Gastroesophageal sphincter (tissue), 4 donors: ENCODE results near the gene CYTH1. TPM values are rescaled to one million over a fixed set of nuclear protein-coding genes. Genes with fewer than 3 reads are reported as not detected.

Experiments
- ATAC-seq: fragments of 150-250 bp; one replicate; pipeline ENCODE4 v1.9.1; 2016; ENCODE audit warnings: mild to moderate bottlenecking, moderate library complexity
- H3K27ac ChIP-seq, 4 donors: fragments of 200-600 bp; sonication (generic) in 3 of 4; 1 replicate in 3 of 4; 2 replicates in 1 of 4; pipeline ENCODE4 v1.5.1; 2016 to 2019
- H3K27me3 ChIP-seq: fragments of 200-600 bp; sonication (generic); one replicate; pipeline ENCODE4 v1.5.1; 2019
- H3K36me3 ChIP-seq, 2 donors: fragments of 200-600 bp; sonication (generic); one replicate each; pipeline ENCODE4 v1.5.1; 2019; ENCODE audit warnings: control low read depth in 1 of 2
- H3K4me1 ChIP-seq, 3 donors: fragments of 200-600 bp; sonication (generic); 1 replicate in 2 of 3; 2 replicates in 1 of 3; pipeline ENCODE4 v1.5.1; 2016 to 2019; ENCODE audit warnings: control low read depth in 2 of 3
- H3K4me3 ChIP-seq, 2 donors: fragments of 200-600 bp; sonication (generic); one replicate each; pipeline ENCODE4 v1.5.1; 2019; ENCODE audit warnings: mild to moderate bottlenecking in 1 of 2, moderate library complexity in 1 of 2
- H3K9me3 ChIP-seq, 3 donors: fragments of 200-600 bp; sonication (generic); one replicate each; pipeline ENCODE4 v1.5.1; 2017 to 2019; ENCODE audit warnings: control low read depth in 2 of 3
- CTCF ChIP-seq, 4 experiments: fragments of 200-600 bp in 2 of 4; fragments of 450-650 bp in 2 of 4; sonication (generic) in 1 of 4; IDR thresholded peaks; one replicate each; pipeline ENCODE4 v1.5.1; 2017 to 2019; ENCODE audit warnings: antibody characterized with exemption in 4 of 4, mild to moderate bottlenecking in 2 of 4, moderate library complexity in 2 of 4
- EP300 ChIP-seq: sonication (generic); formaldehyde crosslinking; IDR thresholded peaks from one replicate; pipeline ENCODE4 v1.6.1; 2017; ENCODE audit warnings: antibody characterized with exemption, mild to moderate bottlenecking
- POLR2A ChIP-seq, 2 donors: fragments of 450-650 bp; IDR thresholded peaks; one replicate each; pipeline ENCODE4 v1.6.1; 2017; ENCODE audit warnings: antibody characterized with exemption in 2 of 2, mild to moderate bottlenecking in 2 of 2, moderate library complexity in 1 of 2
- POLR2AphosphoS5 ChIP-seq: sonication (generic); formaldehyde crosslinking; IDR thresholded peaks from one replicate; pipeline ENCODE4 v1.6.1; 2017; ENCODE audit warnings: antibody characterized with exemption
- WGBS, 2 donors: methylation state at CpG; one replicate each; pipeline ENCODE4 v1.1.5; 2018; ENCODE audit warnings: low coverage in 1 of 2; 5-methylcytosine and 5-hydroxymethylcytosine counted together
- total RNA-seq, 4 donors: library from RNA; depleted of rRNA; stranded (reverse); fragments of >200 nt; gene quantifications; one replicate each; pipeline ENCODE4 v1.1.0, GENCODE V29; 2016

The CYTH1 gene
- total RNA-seq, 4 donors from 2014 or later, result 26.9 to 38.0 (median 31.0) TPM

- 90 to 92% methylated on average over 8 of the region's 8 CpGs for WGBS, 2 donors
- no peaks in the 10 kb centered on the region for H3K27me3 ChIP-seq
- H3K36me3 ChIP-seq, result no peaks in the 10 kb centered on the region
- no peak overlapping the region for H3K4me3 ChIP-seq
- H3K4me1 ChIP-seq, result peaks cover 0 to 48% (median 10%) of the 10 kb centered on the region in 3 donors
- no peak for ATAC-seq
- no peak overlapping the region for H3K27ac ChIP-seq
- TF ChIP-seq CTCF (IDR thresholded peaks at IDR 0.05) (no peak), POLR2A (IDR thresholded peaks at IDR 0.05) (no peak), POLR2AphosphoS5 (no peak), EP300 (no peak)
- no peaks in the 10 kb centered on the region for H3K9me3 ChIP-seq
Measured at GRCh38 chr17:78764871-78765270, 17.2 kb downstream of the CYTH1 start.

GRCh38 chr17:78763561-78763960 is 18.5 kb downstream of the CYTH1 start:
- ATAC-seq, result no peak
- no peaks in the 10 kb centered on the region for H3K36me3 ChIP-seq
- H3K27me3 ChIP-seq, result no peaks in the 10 kb centered on the region
- H3K9me3 ChIP-seq, result no peaks in the 10 kb centered on the region
- WGBS, 2 donors, result 97% methylated on average over 3 of the region's 3 CpGs
- no peak overlapping the region for H3K4me3 ChIP-seq
- TF ChIP-seq POLR2AphosphoS5 (no peak), EP300 (no peak), CTCF (IDR thresholded peaks at IDR 0.05) (no peak), POLR2A (IDR thresholded peaks at IDR 0.05) (no peak)
- no peak overlapping the region for H3K27ac ChIP-seq
- peaks cover 0 to 58% (median 20%) of the 10 kb centered on the region in 3 donors for H3K4me1 ChIP-seq

GRCh38 chr17:78761789-78762406 is 20.2 kb downstream of the CYTH1 start:
- peaks cover 0 to 61% (median 23%) of the 10 kb centered on the region in 3 donors for H3K4me1 ChIP-seq

GRCh38 chr17:78759969-78760352 is 22.1 kb downstream of the CYTH1 start:
- 82% methylated on average over 5 of the region's 5 CpGs for WGBS, 2 donors
- Histone ChIP-seq H3K4me1 (peaks cover 0 to 59% (median 19%) of the 10 kb centered on the region in 3 donors), H3K27ac (peak overlapping the region in 2 of 4 donors; percentile 11 to 12), H3K4me3 (no peak overlapping the region), H3K36me3 (no peaks in the 10 kb centered on the region), H3K27me3 (no peaks in the 10 kb centered on the region), H3K9me3 (no peaks in the 10 kb centered on the region)
- TF ChIP-seq CTCF (IDR thresholded peaks at IDR 0.05), result no peak
- TF ChIP-seq POLR2A (IDR thresholded peaks at IDR 0.05), result no peak
- TF ChIP-seq POLR2AphosphoS5, result no peak
- no peak for TF ChIP-seq EP300
- no peak for ATAC-seq

More at GRCh38 chr17:78761789-78762406, 20.2 kb downstream of the CYTH1 start:
- no peak overlapping the region for H3K4me3 ChIP-seq
- no peaks in the 10 kb centered on the region for H3K36me3 ChIP-seq
- H3K9me3 ChIP-seq, result no peaks in the 10 kb centered on the region
- no peak for ATAC-seq
- WGBS, 2 donors, result 38 to 44% methylated on average over 4 of the region's 5 CpGs
- H3K27ac ChIP-seq, result peak overlapping the region in 1 of 4 donors; percentile 28
- no peaks in the 10 kb centered on the region for H3K27me3 ChIP-seq
- no peak for TF ChIP-seq POLR2AphosphoS5
- no peak for TF ChIP-seq POLR2A (IDR thresholded peaks at IDR 0.05)
- TF ChIP-seq EP300, result no peak
- no peak for TF ChIP-seq CTCF (IDR thresholded peaks at IDR 0.05)
